SH-SY5Y (cell line): Measurements from ENCODE around the gene ATP9B.

Experiments used
- GATA2 ChIP-seq: IDR thresholded peaks from 2 replicates; pipeline ENCODE4 v1.6.1; 2011; ENCODE audit warnings: mild to moderate bottlenecking, low read depth, low read length
- GATA3 ChIP-seq: IDR thresholded peaks from 2 replicates; pipeline ENCODE4 v1.6.1; 2011; ENCODE audit warnings: low read depth, mild to moderate bottlenecking, low read length, moderate library complexity

- TF ChIP-seq GATA2 (no peak), GATA3 (no peak)
These were observed 349.4 kb downstream of the ATP9B start for GRCh38 chr18:79418642-79419041.
